OCI-M2 (cell line): Measurements from ENCODE around the gene FAM221A.
"Not testable (repeated sequence)": the region's sequence is repeated elsewhere in the genome, so short reads cannot be mapped to it uniquely, and the experiment has no call there.

Experiments used
- DNase-seq: peaks from one replicate; lab custom pipeline; 2025; ENCODE audit not compliant: unreplicated experiment; lab: John Stamatoyannopoulos, UW

Gene FAM221A

GRCh38 chr7:23679898-23680413 lies at the start of gene FAM221A:
TSS of gene FAM221A (plus strand) at chr7:23680199. CDS start at chr7:23680219, 20 bp downstream.
- no peak for DNase-seq

GRCh38 chr7:23633417-23633816 lies 46.6 kb upstream of the FAM221A start:
- DNase-seq: no peak

- DNase-seq: no peak
Observed at GRCh38 chr7:23645822-23646221, 34.2 kb upstream of the FAM221A start.

GRCh38 chr7:23653942-23654341 lies 26.1 kb upstream of the FAM221A start:
- no peak for DNase-seq

- DNase-seq: no peak
Observed at GRCh38 chr7:23654508-23654907, 25.5 kb upstream of the FAM221A start.

- DNase-seq: no peak
Observed at GRCh38 chr7:23655433-23655832, 24.6 kb upstream of the FAM221A start.

GRCh38 chr7:23658831-23659427 lies 21.1 kb upstream of the FAM221A start:
- DNase-seq: no peak

- no peak for DNase-seq
Observed at GRCh38 chr7:23661385-23661784, 18.6 kb upstream of the FAM221A start.

- DNase-seq: no peak
Observed at GRCh38 chr7:23662124-23662983, 17.6 kb upstream of the FAM221A start.

GRCh38 chr7:23662984-23663313 lies 17.1 kb upstream of the FAM221A start:
- DNase-seq: no peak

- no peak for DNase-seq
Observed at GRCh38 chr7:23664122-23664521, 15.9 kb upstream of the FAM221A start.

- DNase-seq: no peak
Observed at GRCh38 chr7:23672033-23672432, 8.0 kb upstream of the FAM221A start.

- DNase-seq: no peak
Observed at GRCh38 chr7:23680414-23681405, 711 bp downstream of the FAM221A start.

GRCh38 chr7:23684041-23684440 lies 4.0 kb downstream of the FAM221A start:
- DNase-seq: not testable (repeated sequence)

- DNase-seq: no peak
Observed at GRCh38 chr7:23685731-23686130, 5.7 kb downstream of the FAM221A start.

GRCh38 chr7:23687011-23687410 lies 7.0 kb downstream of the FAM221A start:
- DNase-seq: no peak

- DNase-seq: no peak
Observed at GRCh38 chr7:23689165-23689564, 9.2 kb downstream of the FAM221A start.

GRCh38 chr7:23691320-23691719 lies 11.3 kb downstream of the FAM221A start:
- DNase-seq: no peak

- no peak for DNase-seq
Observed at GRCh38 chr7:23693224-23693623, 13.2 kb downstream of the FAM221A start.

- no peak for DNase-seq
Observed at GRCh38 chr7:23696916-23697441, 17.0 kb downstream of the FAM221A start.

GRCh38 chr7:23698822-23699221 lies 18.8 kb downstream of the FAM221A start:
- no peak for DNase-seq
